Thyroid gland (tissue), 4 donors: ENCODE data around the gene TCF12. TPM values are rescaled to one million over a fixed set of nuclear protein-coding genes. Genes with fewer than 3 reads are reported as not detected.

Source experiments
- DNase-seq, 2 donors: peaks; one replicate each; pipeline ENCODE4 v3.0.0-alpha.2; 2019
- H3K27ac ChIP-seq, 3 donors: fragments of 200-600 bp; sonication (generic); 1 replicate in 2 of 3; 2 replicates in 1 of 3; pipeline ENCODE4 v1.5.1; 2016 to 2019; ENCODE audit warnings: mild to moderate bottlenecking in 1 of 3, moderate library complexity in 1 of 3
- H3K27me3 ChIP-seq: fragments of 200-600 bp; sonication (generic); one replicate; pipeline ENCODE4 v1.5.1; 2019
- H3K36me3 ChIP-seq, 2 donors: fragments of 200-600 bp; sonication (generic); one replicate each; pipeline ENCODE4 v1.5.1; 2016 to 2019
- H3K4me1 ChIP-seq, 2 donors: fragments of 200-600 bp; sonication (generic); one replicate each; pipeline ENCODE4 v1.5.1; 2017 to 2019
- H3K4me3 ChIP-seq, 3 donors: fragments of 200-600 bp; sonication (generic); replicated peaks in 1 of 3; 1 replicate in 2 of 3; 2 replicates in 1 of 3; pipeline ENCODE4 v1.5.1; 2016; ENCODE audit warnings: mild to moderate bottlenecking in 1 of 3
- H3K9me3 ChIP-seq: fragments of 200-600 bp; sonication (generic); one replicate; pipeline ENCODE4 v1.5.1; 2017
- POLR2A ChIP-seq, 2 donors: fragments of 450-650 bp; IDR thresholded peaks; one replicate each; pipeline ENCODE4 v1.6.1; 2017; ENCODE audit warnings: antibody characterized with exemption in 2 of 2, mild to moderate bottlenecking in 2 of 2, moderate library complexity in 1 of 2
- WGBS, 2 donors: methylation state at CpG; one replicate each; pipeline ENCODE4 v1.1.5; 2017; 5-methylcytosine and 5-hydroxymethylcytosine counted together
- intact Hi-C: fragments of 100-400 bp; cut with DNase I; formaldehyde crosslinking; loops from one replicate; pipeline ENCODE4 v1.15.1; 2023
- total RNA-seq, 4 donors: library from RNA; depleted of rRNA; stranded (reverse); fragments of >200 nt; gene quantifications; one replicate each; pipeline ENCODE4 v1.2.3, GENCODE V29; 2016
- TF ChIP-seq, protein P1 (sequence below), 6 experiments: fragments of 200-600 bp in 3 of 6; fragments of 450-650 bp in 3 of 6; sonication (generic) in 3 of 6; IDR thresholded peaks; one replicate each; pipeline ENCODE4 v1.5.1; 2016 to 2019; ENCODE audit warnings: antibody characterized with exemption in 6 of 6, mild to moderate bottlenecking in 2 of 6, inconsistent platforms in 1 of 6, moderate library complexity in 1 of 6

The TCF12 gene
- total RNA-seq, 4 donors from 2014 or later = 54.8 to 156 (median 108) TPM

DNA sequence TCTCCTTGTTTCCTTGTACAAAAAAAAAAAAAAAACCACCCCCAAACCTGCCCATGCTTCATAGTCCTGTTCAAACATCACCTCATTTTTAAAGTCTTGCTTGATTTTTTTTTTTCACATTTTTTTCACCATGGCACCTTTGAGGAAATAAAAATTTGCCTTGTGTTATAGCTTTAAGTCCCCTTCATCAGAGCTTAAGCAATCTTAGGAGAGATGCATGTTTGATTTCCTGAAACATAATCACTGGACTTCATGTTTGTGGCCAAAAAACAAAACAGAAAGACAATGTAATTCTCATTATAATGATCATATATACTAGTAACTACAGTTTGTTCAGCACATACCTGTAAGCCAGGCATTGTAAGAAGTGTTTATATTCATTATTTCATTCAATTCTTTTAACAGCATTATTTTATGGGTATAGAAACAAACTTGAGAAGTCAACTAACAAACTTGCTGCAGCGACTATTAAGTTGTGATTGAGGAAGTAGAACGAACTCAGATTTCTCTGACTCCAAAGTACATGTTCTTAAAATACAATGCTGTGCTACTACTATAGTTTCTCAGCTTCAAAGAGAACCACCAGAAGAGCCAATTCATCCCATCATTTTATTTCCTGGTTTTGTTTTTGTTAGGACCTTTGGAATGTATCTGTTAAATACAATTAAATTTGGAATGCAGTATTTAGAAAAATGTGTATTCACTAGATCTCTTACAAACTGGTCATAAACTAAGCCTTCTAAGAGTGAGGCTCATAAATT lies 203.8 kb downstream of the TCF12 start:
- intact Hi-C loops = no loop called here
- H3K36me3 ChIP-seq = no peaks in the 10 kb centered on the region
- 62 to 69% methylated on average over 2 of the region's 2 CpGs for WGBS, 2 donors
- DNase-seq = no peak
- H3K27ac ChIP-seq = no peak overlapping the region
- H3K4me1 ChIP-seq = no peaks in the 10 kb centered on the region
- no peak for TF ChIP-seq POLR2A (IDR thresholded peaks at IDR 0.05)
- TF ChIP-seq, protein P1, sequence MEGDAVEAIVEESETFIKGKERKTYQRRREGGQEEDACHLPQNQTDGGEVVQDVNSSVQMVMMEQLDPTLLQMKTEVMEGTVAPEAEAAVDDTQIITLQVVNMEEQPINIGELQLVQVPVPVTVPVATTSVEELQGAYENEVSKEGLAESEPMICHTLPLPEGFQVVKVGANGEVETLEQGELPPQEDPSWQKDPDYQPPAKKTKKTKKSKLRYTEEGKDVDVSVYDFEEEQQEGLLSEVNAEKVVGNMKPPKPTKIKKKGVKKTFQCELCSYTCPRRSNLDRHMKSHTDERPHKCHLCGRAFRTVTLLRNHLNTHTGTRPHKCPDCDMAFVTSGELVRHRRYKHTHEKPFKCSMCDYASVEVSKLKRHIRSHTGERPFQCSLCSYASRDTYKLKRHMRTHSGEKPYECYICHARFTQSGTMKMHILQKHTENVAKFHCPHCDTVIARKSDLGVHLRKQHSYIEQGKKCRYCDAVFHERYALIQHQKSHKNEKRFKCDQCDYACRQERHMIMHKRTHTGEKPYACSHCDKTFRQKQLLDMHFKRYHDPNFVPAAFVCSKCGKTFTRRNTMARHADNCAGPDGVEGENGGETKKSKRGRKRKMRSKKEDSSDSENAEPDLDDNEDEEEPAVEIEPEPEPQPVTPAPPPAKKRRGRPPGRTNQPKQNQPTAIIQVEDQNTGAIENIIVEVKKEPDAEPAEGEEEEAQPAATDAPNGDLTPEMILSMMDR (IDR thresholded peaks at IDR 0.05) = no peak
- H3K27me3 ChIP-seq = no peaks in the 10 kb centered on the region
- no peak overlapping the region for H3K4me3 ChIP-seq
- H3K9me3 ChIP-seq = no peaks in the 10 kb centered on the region

- intact Hi-C loops = no loop called here
- Histone ChIP-seq H3K36me3 (no peaks in the 10 kb centered on the region), H3K9me3 (no peaks in the 10 kb centered on the region), H3K27ac (no peak overlapping the region), H3K27me3 (no peaks in the 10 kb centered on the region), H3K4me3 (no peak overlapping the region), H3K4me1 (no peaks in the 10 kb centered on the region)
- DNase-seq = no peak
- WGBS, 2 donors = 100% methylated on average over 1 of the region's 1 CpG
- TF ChIP-seq, protein P1 (IDR thresholded peaks at IDR 0.05) = no peak
- no peak for TF ChIP-seq POLR2A (IDR thresholded peaks at IDR 0.05)
These were observed 205.6 kb downstream of the TCF12 start for GRCh38 chr15:57124036-57124435.

GRCh38 chr15:57129064-57129463 lies 210.6 kb downstream of the TCF12 start:
- WGBS, 2 donors = 98 to 99% methylated on average over 3 of the region's 3 CpGs
- intact Hi-C loops = no loop called here
- Histone ChIP-seq H3K27ac (no peak overlapping the region), H3K27me3 (no peaks in the 10 kb centered on the region), H3K36me3 (no peaks in the 10 kb centered on the region), H3K4me1 (peaks cover 0 to 3% of the 10 kb centered on the region in 2 donors), H3K4me3 (no peak overlapping the region), H3K9me3 (no peaks in the 10 kb centered on the region)
- DNase-seq = no peak
- TF ChIP-seq, protein P1 (IDR thresholded peaks at IDR 0.05) = no peak
- no peak for TF ChIP-seq POLR2A (IDR thresholded peaks at IDR 0.05)

DNA sequence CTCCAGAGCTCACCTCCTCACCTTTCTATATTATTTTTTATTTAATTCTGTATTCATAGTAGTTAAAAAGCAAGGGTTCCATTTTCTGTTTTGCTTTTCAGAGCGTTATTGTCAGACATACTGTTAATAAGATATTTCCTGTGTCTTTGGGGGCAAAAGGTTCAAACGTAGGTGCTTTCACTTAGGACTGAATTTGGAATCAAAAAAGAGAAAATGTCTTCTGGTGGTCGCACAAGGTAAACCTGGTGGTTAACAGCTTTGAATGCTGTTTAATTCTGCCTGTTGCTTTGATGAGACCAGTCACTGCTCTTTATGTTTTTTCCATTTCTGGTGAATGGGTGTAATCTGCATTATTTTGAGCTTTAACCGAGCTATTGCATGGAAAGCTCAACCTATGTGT lies 212.5 kb downstream of the TCF12 start:
- WGBS, 2 donors = 86 to 89% methylated on average over 4 of the region's 4 CpGs
- no peaks in the 10 kb centered on the region for H3K27me3 ChIP-seq
- TF ChIP-seq POLR2A (IDR thresholded peaks at IDR 0.05) = no peak
- TF ChIP-seq, protein P1 (IDR thresholded peaks at IDR 0.05) = no peak
- H3K4me3 ChIP-seq = no peak overlapping the region
- H3K36me3 ChIP-seq = no peaks in the 10 kb centered on the region
- intact Hi-C loops = no loop called here
- H3K9me3 ChIP-seq = no peaks in the 10 kb centered on the region
- H3K4me1 ChIP-seq = peaks cover 3 to 4% of the 10 kb centered on the region in 2 donors
- DNase-seq = no peak
- no peak overlapping the region for H3K27ac ChIP-seq

- H3K36me3 ChIP-seq = no peaks in the 10 kb centered on the region
- TF ChIP-seq, protein P1 (IDR thresholded peaks at IDR 0.05) = no peak
- TF ChIP-seq POLR2A (IDR thresholded peaks at IDR 0.05) = no peak
- DNase-seq = no peak
- no peaks in the 10 kb centered on the region for H3K9me3 ChIP-seq
- no peak overlapping the region for H3K4me3 ChIP-seq
- H3K27ac ChIP-seq = no peak overlapping the region
- H3K27me3 ChIP-seq = no peaks in the 10 kb centered on the region
- intact Hi-C loops = no loop called here
- WGBS, 2 donors = 75 to 77% methylated on average over 9 of the region's 9 CpGs
- H3K4me1 ChIP-seq = peaks cover 3 to 4% of the 10 kb centered on the region in 2 donors
These were observed 214.9 kb downstream of the TCF12 start for GRCh38 chr15:57133127-57133968.
